ENCODE measurements around the gene BRMS1.

BRMS1 gene

DNA sequence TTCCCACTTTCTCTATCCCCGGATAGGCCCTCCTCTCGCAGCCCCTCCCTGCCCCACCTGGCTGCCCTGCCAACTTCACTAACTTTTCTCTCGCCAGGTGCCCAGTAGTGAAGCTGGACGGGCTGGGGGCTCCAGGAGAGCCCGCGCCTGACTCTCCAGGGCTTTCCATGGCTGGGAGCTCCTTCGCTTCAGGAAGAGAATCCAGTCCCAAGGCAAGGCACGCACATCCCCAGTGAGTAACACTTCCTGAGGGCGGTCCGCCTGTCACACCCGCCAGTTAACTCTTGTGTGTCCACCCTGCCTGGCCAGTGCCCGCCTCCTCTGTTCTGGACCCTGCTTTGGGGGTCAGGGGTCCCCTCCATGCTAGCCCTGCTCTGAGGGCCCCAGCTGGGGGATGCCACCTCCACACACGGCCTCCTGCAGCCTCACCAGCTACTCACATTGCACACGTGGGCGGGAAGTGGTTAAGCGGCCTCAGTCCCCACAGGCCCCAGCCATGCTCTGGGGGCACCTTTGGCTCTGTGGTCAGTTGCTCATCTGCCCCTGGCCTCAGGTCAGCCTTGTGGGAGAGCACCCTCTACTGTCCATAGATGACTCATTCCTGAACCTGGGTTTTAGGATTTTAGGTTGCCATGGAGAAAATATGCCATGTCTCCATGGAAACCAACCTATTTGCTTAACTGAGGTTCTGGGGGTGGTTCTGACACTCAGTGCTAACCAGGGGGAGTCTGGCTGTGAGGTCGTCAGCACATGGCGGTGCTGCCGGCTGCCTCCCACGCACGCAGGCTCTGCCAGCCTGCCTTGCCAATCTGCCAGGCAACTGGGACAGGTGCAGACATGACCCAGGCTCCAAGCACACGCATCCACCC lies 8.4 kb downstream of the BRMS1 start, which contains the start of gene RIN1:
RIN1 (minus strand) TSS at position 201 of the 869 bp plus-strand sequence; CDS start at position 169, 32 bp downstream.
- no peak for DNase-seq (ENCODE audit: low read depth)

DNA sequence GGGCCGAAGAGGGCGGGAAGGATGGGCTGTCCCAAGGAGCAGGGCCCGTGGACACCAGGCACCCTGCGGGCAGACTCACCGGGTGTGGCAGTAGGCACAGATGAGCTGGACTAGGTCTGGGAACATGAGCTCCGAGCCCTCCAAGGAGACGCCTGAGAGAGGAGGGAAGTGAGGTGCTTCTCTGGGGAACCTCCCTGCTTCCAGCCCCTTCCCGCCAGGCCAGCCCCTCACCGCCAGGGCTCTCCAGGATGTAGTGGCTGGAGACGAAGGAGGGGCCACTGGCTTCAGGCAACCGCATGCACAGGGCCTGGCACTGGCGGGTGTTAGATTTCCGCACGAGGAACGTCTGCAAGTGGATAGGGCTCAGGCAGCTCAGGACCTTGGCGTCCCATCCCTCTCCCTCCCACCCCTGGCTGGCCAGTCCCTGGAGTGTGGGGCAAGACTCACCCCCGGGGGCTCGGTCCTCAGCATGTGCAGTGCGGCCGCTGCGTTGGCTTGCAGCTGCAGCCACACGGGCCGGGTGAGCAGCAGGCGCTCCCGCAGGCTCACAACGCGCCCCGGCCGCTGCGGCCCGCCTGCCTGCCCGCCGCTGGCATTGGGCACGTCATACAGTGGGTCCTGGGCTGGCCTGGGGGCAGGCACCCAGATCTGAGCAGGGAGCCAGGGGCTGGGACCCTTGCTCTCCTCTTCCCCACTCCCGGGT lies 9.2 kb downstream of the BRMS1 start:
- no peak for DNase-seq (ENCODE audit: low read depth)

DNA sequence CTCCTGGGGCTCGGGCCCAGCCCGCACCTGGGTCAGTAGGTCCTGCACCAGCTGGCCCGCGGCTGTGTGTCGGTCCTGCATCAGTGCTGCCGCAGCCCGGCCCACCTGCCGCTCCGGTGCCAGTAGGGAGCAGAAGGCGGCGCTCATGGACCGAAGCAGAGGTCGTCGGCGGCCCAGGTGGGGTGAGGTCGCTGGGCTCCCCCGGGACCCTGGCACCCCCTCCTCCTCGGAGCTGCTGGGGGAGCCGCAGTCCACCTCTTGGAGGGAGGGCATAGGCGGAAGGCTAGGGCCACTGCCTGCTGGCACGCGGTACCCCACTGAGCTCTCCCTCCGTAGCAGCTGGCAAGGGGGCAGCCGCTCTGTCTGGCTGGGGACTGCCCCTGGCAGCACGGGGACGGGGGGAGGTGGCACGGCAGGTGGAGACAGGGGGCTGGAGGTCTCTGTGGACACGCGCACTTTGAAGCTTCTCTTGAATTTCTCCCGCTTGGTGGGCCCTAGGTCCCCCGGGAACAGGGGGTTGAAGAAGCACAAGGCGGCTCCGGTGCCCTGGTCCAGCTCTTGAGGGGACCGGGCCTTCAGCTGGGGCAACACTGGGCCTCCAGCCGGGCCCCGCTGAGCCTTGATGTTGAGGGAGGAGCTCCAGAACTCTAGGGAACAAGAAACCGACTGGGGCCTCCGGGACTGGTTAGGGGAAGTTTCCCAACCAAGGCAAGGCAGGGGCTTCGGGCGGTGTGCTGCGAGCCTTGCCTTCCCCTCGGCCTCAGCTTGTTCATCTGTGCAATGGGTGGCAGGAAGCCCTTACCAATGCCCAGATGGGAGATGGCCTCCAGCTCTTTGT lies 10.1 kb downstream of the BRMS1 start:
- no peak for DNase-seq (ENCODE audit: low read depth)

DNA sequence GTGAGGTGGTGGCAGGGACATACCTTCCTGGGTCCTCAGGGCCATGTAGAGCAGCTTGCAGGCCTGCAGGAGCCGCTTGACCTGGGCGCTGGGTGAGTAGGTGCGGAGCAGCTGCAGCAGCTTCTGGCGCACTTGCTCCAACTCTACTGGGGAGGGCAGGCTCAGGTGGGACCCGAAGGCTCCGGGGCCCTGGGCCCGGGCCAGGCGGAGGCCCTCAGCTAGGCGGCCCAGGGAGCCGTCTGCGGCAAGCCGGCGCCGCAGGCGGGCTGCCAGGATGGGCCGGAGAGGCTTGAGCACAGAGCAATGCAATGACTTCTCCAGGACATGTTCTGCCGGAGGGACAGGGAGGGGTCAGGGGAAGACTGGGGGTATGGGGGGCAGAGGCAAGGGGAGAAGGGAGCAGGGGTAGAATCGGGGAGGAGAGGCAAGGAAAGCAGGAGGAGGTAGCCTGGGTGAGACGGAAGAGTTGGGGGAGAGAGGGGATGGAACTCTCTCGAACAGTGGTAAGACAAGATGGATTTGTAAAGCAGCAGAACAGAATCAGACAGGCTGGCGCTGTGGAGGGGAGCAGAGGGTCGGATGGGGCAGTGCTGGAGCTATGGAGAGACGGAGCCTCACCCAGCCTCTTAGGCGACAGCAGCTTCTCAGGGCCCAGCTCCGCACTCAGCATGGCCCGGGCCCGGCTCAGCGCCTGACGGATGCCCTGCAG lies 10.9 kb downstream of the BRMS1 start:
- no peak for DNase-seq (ENCODE audit: low read depth)

DNA sequence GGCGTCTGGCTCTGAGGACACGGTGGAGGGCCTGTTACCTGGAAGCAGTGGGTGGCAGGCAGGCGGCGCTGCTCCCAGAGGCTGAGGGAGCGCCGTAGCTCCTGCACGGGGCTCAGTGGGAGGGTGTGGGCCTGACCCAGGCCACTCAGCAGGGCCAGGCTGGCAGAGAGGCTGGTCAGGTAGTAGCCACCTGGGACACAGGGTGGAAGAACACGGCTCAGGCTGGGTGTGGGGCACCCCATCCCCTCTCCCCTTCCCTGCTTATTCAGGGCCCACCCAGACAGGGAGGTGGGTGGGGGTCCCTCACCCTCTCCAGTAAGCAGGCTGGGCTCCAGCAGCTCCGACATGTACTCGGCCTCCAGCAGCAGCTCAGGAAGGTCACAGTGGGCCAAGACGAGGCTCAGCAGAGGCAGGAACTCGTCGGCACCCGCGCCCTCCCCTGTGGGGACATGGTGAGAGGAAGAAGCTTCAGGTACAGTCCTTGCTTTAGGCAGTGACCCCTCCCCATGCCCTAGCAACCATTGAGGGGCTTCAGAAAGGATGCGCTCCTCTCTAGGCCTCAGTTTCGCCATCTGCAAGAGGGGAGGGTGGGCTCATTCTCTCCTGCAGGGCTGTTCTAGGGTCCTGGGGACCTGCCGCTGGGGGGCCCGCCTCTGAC lies 11.6 kb downstream of the BRMS1 start:
- DNase-seq (ENCODE audit: low read depth): no peak

GRCh38 chr11:66332371-66333219 lies 12.3 kb downstream of the BRMS1 start:
- DNase-seq (ENCODE audit: low read depth): no peak

DNA sequence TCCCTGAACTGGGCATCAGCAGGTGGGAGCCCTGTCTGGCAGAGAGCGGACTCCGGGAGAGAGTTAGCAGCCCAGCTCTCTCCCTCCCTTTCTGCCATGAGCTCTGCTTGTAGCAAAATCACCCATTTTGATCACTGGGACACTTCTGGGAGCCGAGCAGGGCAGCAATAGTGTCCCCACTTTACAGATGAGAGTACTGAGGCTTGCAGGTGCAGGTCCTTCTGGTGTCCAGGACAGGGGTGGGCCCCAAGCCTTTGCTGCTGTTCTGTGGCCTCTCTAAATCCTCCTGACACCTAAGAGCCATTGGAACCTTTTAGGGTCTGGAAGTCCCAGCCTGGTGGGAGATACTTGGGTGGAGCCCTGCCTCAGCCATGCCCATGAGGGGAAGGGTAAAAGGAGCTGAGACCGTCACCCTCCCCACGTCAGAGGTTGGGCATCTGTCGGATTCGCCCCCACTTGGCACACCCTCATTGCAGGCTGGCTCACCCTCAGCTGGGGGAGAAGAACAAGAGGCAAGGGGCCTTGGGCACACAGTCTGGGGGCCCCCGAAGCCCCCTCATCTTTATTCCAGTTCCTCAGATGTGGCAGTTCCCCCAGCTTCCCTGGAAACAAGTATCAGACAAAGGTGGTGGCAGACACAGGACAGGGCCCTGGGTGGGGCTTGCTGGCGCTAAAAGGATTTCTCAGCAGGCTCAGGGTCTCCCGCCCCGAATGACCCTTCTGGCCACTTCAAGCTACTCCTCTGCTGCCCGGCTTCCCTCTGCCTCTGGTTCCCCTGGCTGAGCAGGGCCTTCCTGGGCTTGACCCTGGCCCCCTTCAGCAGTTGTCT lies 13.1 kb downstream of the BRMS1 start:
- DNase-seq (ENCODE audit: low read depth): no peak

- no peak for DNase-seq (ENCODE audit: low read depth)
Observed at GRCh38 chr11:66330931-66331330, 14.0 kb downstream of the BRMS1 start.

DNA sequence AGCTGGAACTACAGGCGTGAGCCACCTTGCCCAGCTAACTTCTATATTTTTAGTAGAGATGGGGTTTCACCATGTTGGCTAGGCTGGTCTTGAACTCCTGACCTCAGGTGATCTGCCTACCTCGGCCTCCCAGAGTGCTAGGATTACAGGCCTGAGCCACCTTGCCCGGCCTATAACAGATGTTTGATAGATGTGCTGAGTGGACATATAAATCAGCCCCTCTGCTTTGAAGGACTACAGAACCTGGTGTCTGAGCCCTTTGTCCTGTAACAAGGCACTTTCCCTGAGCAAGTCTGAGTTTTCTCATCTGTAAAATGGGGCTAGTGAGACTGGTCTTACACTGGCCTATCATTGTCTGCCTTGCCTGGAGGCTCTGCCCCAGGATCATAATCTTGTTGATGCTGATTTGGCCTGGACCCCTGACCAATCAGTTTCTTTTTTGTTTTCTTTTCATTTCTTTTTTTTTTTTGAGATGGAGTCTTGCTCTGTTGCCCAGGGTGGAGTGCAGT lies 15.7 kb downstream of the BRMS1 start:
- DNase-seq (ENCODE audit: low read depth): no peak

DNA sequence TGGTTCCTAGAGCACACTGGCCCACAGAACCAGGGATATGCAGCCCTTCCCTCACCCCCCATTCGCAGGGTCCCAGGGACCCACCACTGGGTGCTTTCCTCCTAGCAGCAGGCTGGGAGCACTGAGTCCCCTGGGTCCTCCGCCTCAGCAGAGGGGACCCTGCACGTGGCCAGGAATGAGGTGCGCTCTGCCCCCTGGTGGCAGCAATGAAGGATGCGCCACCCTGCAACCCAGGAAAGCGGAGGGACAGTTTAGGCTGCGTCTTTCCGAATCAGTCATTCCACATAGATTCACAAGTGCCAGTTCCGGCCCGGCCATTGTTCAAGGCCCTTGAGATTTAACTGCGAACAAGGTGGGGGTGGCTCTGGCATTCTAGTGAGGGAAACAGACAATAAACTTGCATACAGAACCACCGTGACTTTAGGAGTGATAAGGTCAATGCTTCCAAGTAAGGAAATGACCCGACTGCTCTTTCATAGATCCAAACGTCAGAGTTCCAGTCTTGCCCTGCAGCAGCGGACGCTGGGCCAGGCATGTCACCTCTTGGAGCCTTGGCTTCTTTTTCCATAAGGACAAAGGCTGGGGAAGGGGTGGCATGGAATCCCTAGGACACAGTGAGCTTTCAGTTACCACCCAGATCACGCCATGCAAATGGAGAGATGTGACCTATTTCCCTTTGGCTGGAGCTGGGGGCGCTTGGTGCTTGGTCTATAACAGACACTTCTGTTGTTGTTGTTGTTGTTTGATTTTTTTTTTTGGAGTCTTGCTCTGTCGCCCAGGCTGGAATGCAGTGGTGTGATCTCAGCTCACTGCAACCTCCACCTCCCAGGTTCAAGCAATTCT lies 16.4 kb downstream of the BRMS1 start:
- DNase-seq (ENCODE audit: low read depth): peak; percentile 67

- no peak for DNase-seq (ENCODE audit: low read depth)
Observed at GRCh38 chr11:66328031-66328301, 16.9 kb downstream of the BRMS1 start.

GRCh38 chr11:66327171-66328030 lies 17.5 kb downstream of the BRMS1 start:
- no peak for DNase-seq (ENCODE audit: low read depth)

- no peak for DNase-seq (ENCODE audit: low read depth)
Observed at GRCh38 chr11:66326261-66327111, 18.4 kb downstream of the BRMS1 start.

DNA sequence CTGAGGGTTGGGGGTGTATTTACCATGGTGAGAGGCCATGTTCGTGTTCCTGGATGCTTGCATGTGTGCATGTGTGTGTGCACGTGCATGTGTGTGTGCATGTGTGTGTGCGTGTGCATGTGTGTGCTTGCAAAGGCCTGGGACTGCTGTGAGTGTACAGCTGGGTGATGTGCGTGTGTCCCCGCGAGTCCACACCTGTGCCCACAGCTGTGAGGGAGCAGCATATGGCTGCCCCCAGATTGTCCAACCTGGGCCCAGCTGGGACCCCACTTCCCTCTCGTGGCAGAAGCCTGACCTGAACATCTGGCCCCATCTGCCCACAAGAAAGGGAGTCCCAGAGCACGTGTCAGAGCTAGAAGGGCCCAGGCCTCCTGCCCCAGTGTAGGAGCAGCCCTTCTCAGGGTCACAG lies 19.6 kb downstream of the BRMS1 start:
- DNase-seq (ENCODE audit: low read depth): no peak

GRCh38 chr11:66324664-66325063 lies 20.2 kb downstream of the BRMS1 start:
- no peak for DNase-seq (ENCODE audit: low read depth)

GRCh38 chr11:66323684-66324083 lies 21.2 kb downstream of the BRMS1 start:
- no peak for DNase-seq (ENCODE audit: low read depth)

Data from stimulated activated CD4-positive, alpha-beta T cell treated with anti-CD3 and anti-CD28 coated beads, Interleukin-2, amount 100 ng/mL, for 4 hours (primary cell).